PC-3 (cell line): ENCODE measurements around the gene TNNC1. TPM values are rescaled to one million over a fixed set of nuclear protein-coding genes. Genes with fewer than 3 reads are reported as not detected.

Experiments used
- ATAC-seq: fragments of 200-7000 bp; cut with Tn5 transposase; 2 replicates; pipeline ENCODE4 v1.9.1; 2020; ENCODE audit warnings: mild to moderate bottlenecking, moderate library complexity
- BruUV-seq: library from RNA; stranded (reverse); fragments of 400-500 nt; replicated peaks from 2 replicates; lab custom pipeline; 2021; lab: Mats Ljungman, UMichigan
- CTCF ChIA-PET: fragments of 300-600 bp; sonication (Branson Sonifier 250); formaldehyde crosslinking; loops from one replicate; lab custom pipeline; 2022; ENCODE audit warnings: antibody characterized with exemption; lab: Charles Lee
- POLR2A ChIA-PET: fragments of 300-600 bp; sonication (Branson Sonifier 250); formaldehyde crosslinking; loops from one replicate; lab custom pipeline; 2022; ENCODE audit warnings: antibody characterized with exemption; ENCODE audit not compliant: unreplicated experiment; lab: Charles Lee
- DNase-seq: peaks from one replicate; pipeline ENCODE4 v3.0.0-alpha.2; 2015
- H2AFZ ChIP-seq: fragments of 300-600 bp; sonication (generic); 2 replicates; pipeline ENCODE4 v1.6.0; 2016; ENCODE audit warnings: antibody characterized with exemption, low read length
- H3F3A ChIP-seq: fragments of 300-600 bp; sonication (generic); one replicate; pipeline ENCODE4 v1.6.0; 2017; ENCODE audit warnings: antibody characterized with exemption, low read length, control low read depth, mild to moderate bottlenecking; ENCODE audit not compliant: unreplicated experiment
- H3K27ac ChIP-seq: fragments of 300-600 bp; sonication (generic); 2 replicates; pipeline ENCODE4 v1.5.1; 2016; ENCODE audit warnings: mild to moderate bottlenecking, low read length
- H3K27me3 ChIP-seq: fragments of 300-600 bp; sonication (generic); 2 replicates; pipeline ENCODE4 v1.6.1; 2016; ENCODE audit warnings: low read length, mixed read lengths
- H3K36me3 ChIP-seq: fragments of 300-600 bp; sonication (generic); 2 replicates; pipeline ENCODE4 v1.6.1; 2016; ENCODE audit warnings: low read depth, mixed run types, low read length, mixed read lengths
- H3K4me1 ChIP-seq: fragments of 300-600 bp; sonication (generic); 2 replicates; pipeline ENCODE4 v1.5.1; 2016; ENCODE audit warnings: low read length; ENCODE audit not compliant: insufficient read depth
- H3K4me2 ChIP-seq: fragments of 300-600 bp; sonication (generic); 2 replicates; pipeline ENCODE4 v1.6.0; 2016; ENCODE audit warnings: low read length
- H3K4me3 ChIP-seq: fragments of 300-600 bp; sonication (generic); 2 replicates; pipeline ENCODE4 v1.5.1; 2016; ENCODE audit warnings: mild to moderate bottlenecking, low read length, mixed read lengths
- H3K79me2 ChIP-seq: fragments of 300-600 bp; sonication (generic); 2 replicates; pipeline ENCODE4 v1.6.1; 2017; ENCODE audit warnings: low read length, mixed read lengths
- H3K9ac ChIP-seq: fragments of 300-600 bp; sonication (generic); 2 replicates; pipeline ENCODE4 v1.6.0; 2016; ENCODE audit warnings: mild to moderate bottlenecking, low read length
- H3K9me2 ChIP-seq: fragments of 300-600 bp; sonication (generic); replicated peaks from 2 replicates; pipeline ENCODE4 v1.6.1; 2016; ENCODE audit warnings: mixed run types, low read length, mixed read lengths
- H3K9me3 ChIP-seq: fragments of 300-600 bp; sonication (generic); 2 replicates; pipeline ENCODE4 v1.6.1; 2016; ENCODE audit warnings: low read length, mixed read lengths
- H4K20me1 ChIP-seq: fragments of 300-600 bp; sonication (generic); 2 replicates; pipeline ENCODE4 v1.6.1; 2016; ENCODE audit warnings: low read length, mixed read lengths
- CTCF ChIP-seq: fragments of 300-600 bp; sonication (generic); conservative IDR thresholded peaks from 2 replicates; pipeline ENCODE4 v1.5.1; 2017; ENCODE audit warnings: antibody characterized with exemption, low read depth, mild to moderate bottlenecking, low read length
- EZH2 ChIP-seq: fragments of 300-600 bp; sonication (generic); IDR thresholded peaks from one replicate; pipeline ENCODE4 v1.6.1; 2017; ENCODE audit warnings: antibody characterized with exemption, mild to moderate bottlenecking, low read length; ENCODE audit not compliant: unreplicated experiment
- EZH2phosphoT487 ChIP-seq: fragments of 300-600 bp; sonication (generic); IDR thresholded peaks from 2 replicates; pipeline ENCODE4 v1.6.1; 2018; ENCODE audit warnings: mild to moderate bottlenecking, antibody characterized with exemption, low read length, borderline replicate concordance
- intact Hi-C: fragments of 100-400 bp; cut with micrococcal nuclease; formaldehyde crosslinking; loops from 2 replicates; pipeline ENCODE4 v1.9.0; 2023
- total RNA-seq: library from RNA; depleted of rRNA; stranded (reverse); fragments of >200 nt; gene quantifications from 2 replicates; pipeline ENCODE4 v1.2.3, GENCODE V29; 2014

Gene TNNC1
- total RNA-seq, 1 experiment from 2014 or later = 4.9 TPM

GRCh38 chr3:52455283-52456168, 1.7 kb upstream of the TNNC1 start, which contains the start of gene NISCH:
TSS of gene NISCH (plus strand) at chr3:52455604. CDS start at chr3:52455642, 38 bp downstream.
- no peak within 1 kb of the TSS for H3K27ac ChIP-seq
- H4K20me1 ChIP-seq = no peaks in the 10 kb centered on the region
- peaks cover 22% of the 10 kb centered on the region for H3K36me3 ChIP-seq
- H3F3A ChIP-seq = no peaks in the 10 kb centered on the region
- TF ChIP-seq EZH2phosphoT487 = no peak
- TF ChIP-seq CTCF = no peak
- TF ChIP-seq EZH2 = no peak
- no peaks in the 10 kb centered on the region for H3K9me3 ChIP-seq
- no TSS peak for BruUV-seq
- peaks cover 31% of the 10 kb centered on the region for H3K79me2 ChIP-seq
- peak; percentile 82 for ATAC-seq
- H3K27me3 ChIP-seq = no peaks in the 10 kb centered on the region
- H3K9me2 ChIP-seq = no peaks in the 10 kb centered on the region
- peak within 1 kb of the TSS; percentile 96 for H3K9ac ChIP-seq
- peak within 1 kb of the TSS; percentile 98 for H3K4me2 ChIP-seq
- CTCF ChIA-PET = no interaction called here
- H3K4me1 ChIP-seq = peaks cover 22% of the 10 kb centered on the region
- POLR2A ChIA-PET = no interaction called here
- H2AFZ ChIP-seq = peak within 1 kb of the TSS; percentile 96
- intact Hi-C loops = no loop called here
- DNase-seq = peak; percentile 82
- H3K4me3 ChIP-seq = peak within 1 kb of the TSS; percentile 99

- Histone ChIP-seq H3K79me2 (peaks cover 31% of the 10 kb centered on the region), H3K9me2 (no peaks in the 10 kb centered on the region), H3K36me3 (peaks cover 18% of the 10 kb centered on the region), H3K27me3 (no peaks in the 10 kb centered on the region), H3K27ac (no peak overlapping the region), H4K20me1 (no peaks in the 10 kb centered on the region), H3K4me1 (peaks cover 27% of the 10 kb centered on the region), H3K4me2 (peak overlapping the region; percentile 98), H3K9ac (peak overlapping the region; percentile 96), H3K4me3 (peak overlapping the region; percentile 99), H3F3A (no peaks in the 10 kb centered on the region), H2AFZ (peak overlapping the region; percentile 93), H3K9me3 (no peaks in the 10 kb centered on the region)
- no peak for TF ChIP-seq EZH2phosphoT487
- ChIA-PET CTCF (no interaction called here), POLR2A (no interaction called here)
- intact Hi-C loops = no loop called here
- TSS peak; percentile 94 for BruUV-seq
- ATAC-seq (no peak), DNase-seq (no peak)
Observed at GRCh38 chr3:52454938-52455282, 1.1 kb upstream of the TNNC1 start.

- ATAC-seq (no peak), DNase-seq (no peak)
- Histone ChIP-seq H3F3A (no peaks in the 10 kb centered on the region), H3K9me3 (no peaks in the 10 kb centered on the region), H4K20me1 (no peaks in the 10 kb centered on the region), H3K9me2 (no peaks in the 10 kb centered on the region), H3K36me3 (peaks cover 15% of the 10 kb centered on the region), H3K27me3 (no peaks in the 10 kb centered on the region), H3K9ac (no peak overlapping the region), H3K79me2 (peaks cover 31% of the 10 kb centered on the region), H3K4me2 (peak overlapping the region; percentile 98), H2AFZ (peak overlapping the region; percentile 93), H3K4me1 (peaks cover 28% of the 10 kb centered on the region), H3K27ac (no peak overlapping the region), H3K4me3 (peak overlapping the region; percentile 99)
- ChIA-PET POLR2A (no interaction called here), CTCF (interaction anchor here (0.8 kb wide), 1 partner anchor 9 kb away, joined by 3 read pairs; no protein-coding TSS in a partner anchor)
- intact Hi-C loops = no loop called here
- BruUV-seq = no TSS peak
- TF ChIP-seq EZH2 = no peak
- TF ChIP-seq EZH2phosphoT487 = no peak
- no peak for TF ChIP-seq CTCF
Observed at GRCh38 chr3:52454250-52454937, 553 bp upstream of the TNNC1 start.
